ENCODE results near the gene CXCR5.

Gene CXCR5

GRCh38 chr11:118899706-118900360 lies 16.1 kb downstream of the CXCR5 start:
- no peak for FAIRE-seq

GRCh38 chr11:118900535-118901384 lies 17.1 kb downstream of the CXCR5 start:
- no peak for FAIRE-seq

- no peak for FAIRE-seq
These were observed 18.0 kb downstream of the CXCR5 start for GRCh38 chr11:118901494-118902335.

GRCh38 chr11:118902336-118903203 lies 18.9 kb downstream of the CXCR5 start:
- no peak for FAIRE-seq

GRCh38 chr11:118903204-118904015 lies 19.7 kb downstream of the CXCR5 start:
- no peak for FAIRE-seq

GRCh38 chr11:118907051-118908042 lies 23.7 kb downstream of the CXCR5 start:
- no peak for FAIRE-seq

- FAIRE-seq: no peak
These were observed 24.6 kb downstream of the CXCR5 start for GRCh38 chr11:118908264-118908663.

GRCh38 chr11:118908901-118909618 lies 25.4 kb downstream of the CXCR5 start:
- FAIRE-seq: peak; percentile 50

GRCh38 chr11:118909619-118910308 lies 26.1 kb downstream of the CXCR5 start:
- FAIRE-seq: no peak

GRCh38 chr11:118910309-118911112 lies 26.8 kb downstream of the CXCR5 start:
- no peak for FAIRE-seq

GRCh38 chr11:118911113-118911879 lies 27.6 kb downstream of the CXCR5 start:
- FAIRE-seq: no peak

GRCh38 chr11:118911880-118912741 lies 28.4 kb downstream of the CXCR5 start:
- no peak for FAIRE-seq

GRCh38 chr11:118912742-118913410 lies 29.2 kb downstream of the CXCR5 start:
- FAIRE-seq: no peak

GRCh38 chr11:118913411-118914125 lies 29.9 kb downstream of the CXCR5 start:
- no peak for FAIRE-seq

Measured in endometrium (tissue), 2 donors.